Esophagus muscularis mucosa (tissue), 4 donors: ENCODE measurements around the gene ENG. TPM values are rescaled to one million over a fixed set of nuclear protein-coding genes. Genes with fewer than 3 reads are reported as not detected.

ENCODE experiments used
- DNase-seq: peaks from one replicate; pipeline ENCODE4 v3.0.0-alpha.2; 2017; ENCODE audit errors: extremely low spot score
- H3K27ac ChIP-seq, 4 donors: fragments of 200-600 bp; sonication (generic); replicated peaks in 1 of 4; 1 replicate in 3 of 4; 2 replicates in 1 of 4; pipeline ENCODE4 v1.5.1; 2016 to 2019; ENCODE audit warnings: mild to moderate bottlenecking in 1 of 4
- H3K27me3 ChIP-seq, 4 donors: fragments of 200-600 bp; sonication (generic); one replicate each; pipeline versions ENCODE4 v1.5.1 to v1.6.0; 2016 to 2019
- H3K36me3 ChIP-seq, 4 donors: fragments of 200-600 bp; sonication (generic); one replicate each; pipeline ENCODE4 v1.5.1; 2016 to 2019
- H3K4me1 ChIP-seq, 4 donors: fragments of 200-600 bp; sonication (generic); one replicate each; pipeline ENCODE4 v1.5.1; 2016 to 2019
- H3K4me3 ChIP-seq, 4 donors: fragments of 200-600 bp; sonication (generic); 1 replicate in 2 of 4; 2 replicates in 2 of 4; pipeline ENCODE4 v1.5.1; 2016 to 2019; ENCODE audit warnings: mild to moderate bottlenecking in 4 of 4, moderate library complexity in 1 of 4
- H3K9me3 ChIP-seq, 4 donors: fragments of 200-600 bp; sonication (generic); 1 replicate in 3 of 4; 2 replicates in 1 of 4; pipeline ENCODE4 v1.5.1; 2016 to 2019
- CTCF ChIP-seq, 3 experiments: fragments of 200-600 bp in 2 of 3; fragments of 450-650 bp in 1 of 3; sonication (generic) in 2 of 3; IDR thresholded peaks; one replicate each; pipeline ENCODE4 v1.5.1; 2017 to 2019; ENCODE audit warnings: antibody characterized with exemption in 3 of 3, mild to moderate bottlenecking in 2 of 3, moderate library complexity in 1 of 3
- EP300 ChIP-seq: sonication (generic); formaldehyde crosslinking; IDR thresholded peaks from one replicate; pipeline ENCODE4 v1.6.1; 2017; ENCODE audit warnings: antibody characterized with exemption
- POLR2A ChIP-seq: fragments of 450-650 bp; IDR thresholded peaks from one replicate; pipeline ENCODE4 v1.6.1; 2017; ENCODE audit warnings: antibody characterized with exemption, moderate library complexity, mild to moderate bottlenecking, low read depth
- POLR2AphosphoS5 ChIP-seq, 2 donors: sonication (generic); formaldehyde crosslinking; IDR thresholded peaks; one replicate each; pipeline ENCODE4 v1.6.1; 2017; ENCODE audit warnings: antibody characterized with exemption in 2 of 2
- WGBS: methylation state at CpG from one replicate; pipeline ENCODE4 v1.1.5; 2018; 5-methylcytosine and 5-hydroxymethylcytosine counted together
- intact Hi-C: fragments of 100-400 bp; cut with DNase I; formaldehyde crosslinking; loops from one replicate; pipeline ENCODE4 v1.15.1; 2023
- total RNA-seq, 4 donors: library from RNA; depleted of rRNA; stranded (reverse); fragments of >200 nt; gene quantifications; one replicate each; pipeline versions ENCODE4 v1.1.0 to v1.2.1, GENCODE V29; 2016

Gene ENG
- total RNA-seq, 4 donors from 2014 or later, result 36.5 to 91.2 (median 78.3) TPM

GRCh38 chr9:127875306-127875966 lies 21.0 kb upstream of the ENG start:
- Histone ChIP-seq H3K4me3 (peak overlapping the region in 1 of 4 donors; percentile 91), H3K4me1 (peaks cover 46 to 61% (median 55%) of the 10 kb centered on the region in 4 donors), H3K27ac (peak overlapping the region; percentile 80 to 91 (median 86)), H3K9me3 (no peaks in the 10 kb centered on the region), H3K27me3 (no peaks in the 10 kb centered on the region), H3K36me3 (peaks cover 0 to 30% (median 28%) of the 10 kb centered on the region in 4 donors)
- no peak for DNase-seq
- intact Hi-C loops, result loop anchor here (2.0 kb wide), 1 partner anchor 45 kb away; no protein-coding TSS in a partner anchor
- no peak for TF ChIP-seq POLR2AphosphoS5 (IDR thresholded peaks at IDR 0.05)
- TF ChIP-seq CTCF (IDR thresholded peaks at IDR 0.05), result no peak
- WGBS, result 74% methylated on average over 10 of the region's 10 CpGs

- intact Hi-C loops, result loop anchor here (2.0 to 5.0 kb wide), 3 partner anchors 46 to 137 kb away; partner anchors contain the start of genes CDK9 and TOR2A
- Histone ChIP-seq H3K4me1 (peaks cover 49 to 67% (median 58%) of the 10 kb centered on the region in 4 donors), H3K36me3 (peaks cover 0 to 32% (median 28%) of the 10 kb centered on the region in 4 donors), H3K4me3 (peak overlapping the region in 2 of 4 donors; percentile 11 to 35), H3K9me3 (no peaks in the 10 kb centered on the region), H3K27me3 (no peaks in the 10 kb centered on the region), H3K27ac (peak overlapping the region; percentile 80 to 91 (median 86))
- WGBS, result 54% methylated on average over 6 of the region's 19 CpGs
- no peak for DNase-seq
- TF ChIP-seq CTCF (IDR thresholded peaks at IDR 0.05), result no peak
- no peak for TF ChIP-seq EP300
- TF ChIP-seq POLR2A, result no peak
- TF ChIP-seq POLR2AphosphoS5 (IDR thresholded peaks at IDR 0.05), result no peak
Measured at GRCh38 chr9:127874301-127875221, 20.1 kb upstream of the ENG start.

GRCh38 chr9:127873886-127874285 lies 19.4 kb upstream of the ENG start:
- Histone ChIP-seq H3K4me3 (peak overlapping the region in 2 of 4 donors; percentile 11 to 35), H3K27ac (peak overlapping the region; percentile 80 to 91 (median 86))

GRCh38 chr9:127873223-127873691 lies 18.8 kb upstream of the ENG start:
- WGBS, result 49% methylated on average over 13 of the region's 19 CpGs
- H3K27me3 ChIP-seq, result no peaks in the 10 kb centered on the region
- H3K36me3 ChIP-seq, result peaks cover 2 to 44% (median 38%) of the 10 kb centered on the region in 4 donors
- no peaks in the 10 kb centered on the region for H3K9me3 ChIP-seq
- H3K4me3 ChIP-seq, result no peak overlapping the region
- DNase-seq, result no peak
- no peak for TF ChIP-seq POLR2A
- no peak for TF ChIP-seq CTCF (IDR thresholded peaks at IDR 0.05)
- no peak for TF ChIP-seq EP300
- no peak for TF ChIP-seq POLR2AphosphoS5 (IDR thresholded peaks at IDR 0.05)
- peak overlapping the region; percentile 80 to 91 (median 86) for H3K27ac ChIP-seq
- H3K4me1 ChIP-seq, result peaks cover 57 to 69% (median 61%) of the 10 kb centered on the region in 4 donors
- intact Hi-C loops, result loop anchor here (5.0 kb wide), 2 partner anchors 86 to 136 kb away; partner anchors contain the start of genes CDK9 and TOR2A

More at GRCh38 chr9:127873886-127874285, 19.4 kb upstream of the ENG start:
- DNase-seq, result no peak
- intact Hi-C loops, result loop anchor here (2.0 to 5.0 kb wide), 3 partner anchors 47 to 137 kb away; partner anchors contain the start of genes CDK9 and TOR2A
- Histone ChIP-seq H3K36me3 (peaks cover 0 to 38% (median 32%) of the 10 kb centered on the region in 4 donors), H3K4me1 (peaks cover 54 to 70% (median 62%) of the 10 kb centered on the region in 4 donors), H3K27me3 (no peaks in the 10 kb centered on the region), H3K9me3 (no peaks in the 10 kb centered on the region)
- TF ChIP-seq POLR2AphosphoS5 (IDR thresholded peaks at IDR 0.05) (peak in 1 of 2 donors; percentile 19), CTCF (IDR thresholded peaks at IDR 0.05) (no peak)
- 38% methylated on average over 6 of the region's 10 CpGs for WGBS
